ENCODE data around the gene TRIL. TPM values are rescaled to one million over a fixed set of nuclear protein-coding genes. Genes with fewer than 3 reads are reported as not detected.

Gene TRIL
- total and polyA plus RNA-seq, 2 of the 4 experiments (the other 2 are of a cell fraction), result under 0.01 to 0.09 TPM

DNA sequence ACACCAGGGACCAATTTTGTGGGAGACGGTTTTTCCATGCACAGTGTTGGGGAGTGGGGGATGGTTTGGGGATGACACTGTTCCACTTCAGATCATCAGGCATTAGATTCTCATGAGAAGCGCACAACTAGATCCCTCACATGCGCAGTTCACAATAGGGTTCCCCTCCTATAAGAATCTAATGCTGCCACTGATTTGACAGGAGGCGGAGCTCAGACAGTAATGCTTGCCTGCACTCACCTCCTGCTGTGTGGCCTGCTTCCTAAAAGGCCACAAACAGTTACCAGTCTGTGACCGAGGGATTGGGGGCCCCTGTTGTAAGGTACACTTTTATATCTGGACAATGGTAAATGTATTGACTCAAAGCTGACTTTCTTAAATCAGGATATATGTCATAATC is 45.6 kb upstream of the TRIL start:
- H4K20me1 ChIP-seq (ENCODE audit: insufficient read depth, low read length), result no peaks in the 10 kb centered on the region
- no peak overlapping the region for H4K8ac ChIP-seq (ENCODE audit: low read depth in 2 of 2, low read length in 2 of 2)
- no CpG with 5 or more reads among the region's 5 CpGs for WGBS, 2 experiments (ENCODE audit: extremely low coverage in 2 of 2, insufficient read length in 1 of 2)
- H3K27ac ChIP-seq (ENCODE audit: insufficient read depth, low read length), result no peak overlapping the region
- H3K23ac ChIP-seq (ENCODE audit: low read depth, low read length), result no peak overlapping the region
- DNase-seq, result no peak
- TF ChIP-seq NFE2L2 (IDR thresholded peaks at IDR 0.05; ENCODE audit: low read depth, low read length) (no peak), MXI1 (IDR thresholded peaks at IDR 0.05; ENCODE audit: borderline replicate concordance, low read depth, low read length) (no peak), RFX5 (IDR thresholded peaks at IDR 0.05; ENCODE audit: low read depth, low read length) (no peak), RCOR1 (IDR thresholded peaks at IDR 0.05; ENCODE audit: insufficient replicate concordance, low read length) (no peak), FOS (IDR thresholded peaks at IDR 0.05; ENCODE audit: low read depth, low read length) (no peak), POLR2A (IDR thresholded peaks at IDR 0.05; ENCODE audit: low read depth, low read length) (no peak), CEBPB (IDR thresholded peaks at IDR 0.05; ENCODE audit: low read depth, low read length) (no peak), BHLHE40 (IDR thresholded peaks at IDR 0.05; ENCODE audit: low read depth, low read length) (no peak), CHD1 (IDR thresholded peaks at IDR 0.05; ENCODE audit: low read depth, low read length) (no peak), RAD21 (IDR thresholded peaks at IDR 0.05; ENCODE audit: low read length) (no peak), MAFK (IDR thresholded peaks at IDR 0.05; ENCODE audit: low read depth, low read length) (no peak), MAZ (IDR thresholded peaks at IDR 0.05; ENCODE audit: borderline replicate concordance, low read depth, low read length) (no peak)
- TF ChIP-seq, protein P1, sequence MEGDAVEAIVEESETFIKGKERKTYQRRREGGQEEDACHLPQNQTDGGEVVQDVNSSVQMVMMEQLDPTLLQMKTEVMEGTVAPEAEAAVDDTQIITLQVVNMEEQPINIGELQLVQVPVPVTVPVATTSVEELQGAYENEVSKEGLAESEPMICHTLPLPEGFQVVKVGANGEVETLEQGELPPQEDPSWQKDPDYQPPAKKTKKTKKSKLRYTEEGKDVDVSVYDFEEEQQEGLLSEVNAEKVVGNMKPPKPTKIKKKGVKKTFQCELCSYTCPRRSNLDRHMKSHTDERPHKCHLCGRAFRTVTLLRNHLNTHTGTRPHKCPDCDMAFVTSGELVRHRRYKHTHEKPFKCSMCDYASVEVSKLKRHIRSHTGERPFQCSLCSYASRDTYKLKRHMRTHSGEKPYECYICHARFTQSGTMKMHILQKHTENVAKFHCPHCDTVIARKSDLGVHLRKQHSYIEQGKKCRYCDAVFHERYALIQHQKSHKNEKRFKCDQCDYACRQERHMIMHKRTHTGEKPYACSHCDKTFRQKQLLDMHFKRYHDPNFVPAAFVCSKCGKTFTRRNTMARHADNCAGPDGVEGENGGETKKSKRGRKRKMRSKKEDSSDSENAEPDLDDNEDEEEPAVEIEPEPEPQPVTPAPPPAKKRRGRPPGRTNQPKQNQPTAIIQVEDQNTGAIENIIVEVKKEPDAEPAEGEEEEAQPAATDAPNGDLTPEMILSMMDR (conservative IDR thresholded peaks at IDR 0.05; ENCODE audit: low read depth, low read length), result no peak
- TF ChIP-seq, protein P2, sequence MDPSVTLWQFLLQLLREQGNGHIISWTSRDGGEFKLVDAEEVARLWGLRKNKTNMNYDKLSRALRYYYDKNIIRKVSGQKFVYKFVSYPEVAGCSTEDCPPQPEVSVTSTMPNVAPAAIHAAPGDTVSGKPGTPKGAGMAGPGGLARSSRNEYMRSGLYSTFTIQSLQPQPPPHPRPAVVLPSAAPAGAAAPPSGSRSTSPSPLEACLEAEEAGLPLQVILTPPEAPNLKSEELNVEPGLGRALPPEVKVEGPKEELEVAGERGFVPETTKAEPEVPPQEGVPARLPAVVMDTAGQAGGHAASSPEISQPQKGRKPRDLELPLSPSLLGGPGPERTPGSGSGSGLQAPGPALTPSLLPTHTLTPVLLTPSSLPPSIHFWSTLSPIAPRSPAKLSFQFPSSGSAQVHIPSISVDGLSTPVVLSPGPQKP (IDR thresholded peaks at IDR 0.05; ENCODE audit: borderline replicate concordance, low read depth, low read length), result no peak
- TF ChIP-seq, protein P3, sequence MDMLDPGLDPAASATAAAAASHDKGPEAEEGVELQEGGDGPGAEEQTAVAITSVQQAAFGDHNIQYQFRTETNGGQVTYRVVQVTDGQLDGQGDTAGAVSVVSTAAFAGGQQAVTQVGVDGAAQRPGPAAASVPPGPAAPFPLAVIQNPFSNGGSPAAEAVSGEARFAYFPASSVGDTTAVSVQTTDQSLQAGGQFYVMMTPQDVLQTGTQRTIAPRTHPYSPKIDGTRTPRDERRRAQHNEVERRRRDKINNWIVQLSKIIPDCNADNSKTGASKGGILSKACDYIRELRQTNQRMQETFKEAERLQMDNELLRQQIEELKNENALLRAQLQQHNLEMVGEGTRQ (IDR thresholded peaks at IDR 0.05; ENCODE audit: low read depth, low read length), result no peak
- H2AFZ ChIP-seq (replicated peaks; ENCODE audit: low read length, poor library complexity), result no peak overlapping the region
- H2AK9ac ChIP-seq (replicated peaks; ENCODE audit: low read depth, low read length, poor library complexity), result no peak overlapping the region
- H3K9me3 ChIP-seq (ENCODE audit: control insufficient read depth, insufficient read depth, low read length), result no peaks in the 10 kb centered on the region
- H2BK15ac ChIP-seq (ENCODE audit: low read depth, low read length), result no peak overlapping the region
- H2BK20ac ChIP-seq (ENCODE audit: low read depth, low read length), result no peak overlapping the region
- H3K4me3 ChIP-seq (ENCODE audit: insufficient read depth, low read depth, low read length), result no peak overlapping the region
- ATAC-seq (ENCODE audit: low read depth), result no peak
- BruUV-seq (replicated peaks), result no TSS peak
- no peaks in the 10 kb centered on the region for H3K79me1 ChIP-seq (ENCODE audit: low read depth in 1 of 2, low read length in 2 of 2)
- no peak overlapping the region for H3K56ac ChIP-seq (ENCODE audit: extremely low read depth, insufficient read depth, low read length)
- peaks cover 17% of the 10 kb centered on the region for H3K27me3 ChIP-seq (ENCODE audit: control insufficient read depth, insufficient read depth, low read length)
- no peak overlapping the region for H3K9ac ChIP-seq (ENCODE audit: low read depth, low read length)
- intact Hi-C loops (cut with micrococcal nuclease), result no loop called here
- H3K36me3 ChIP-seq (ENCODE audit: control insufficient read depth, insufficient read depth, low read length), result no peaks in the 10 kb centered on the region
- H4K5ac ChIP-seq (ENCODE audit: low read depth, low read length), result no peak overlapping the region
- H3K9me1 ChIP-seq (ENCODE audit: insufficient read depth, low read length), result no peaks in the 10 kb centered on the region
- H3K4ac ChIP-seq (ENCODE audit: low read depth, low read length), result no peak overlapping the region
- H2BK5ac ChIP-seq (ENCODE audit: low read depth, low read length, poor library complexity, severe bottlenecking), result no peak overlapping the region
- no peaks in the 10 kb centered on the region for H3K4me1 ChIP-seq (ENCODE audit: control insufficient read depth, insufficient read depth, low read length)
- no peak overlapping the region for H3K4me2 ChIP-seq (ENCODE audit: low read depth, low read length)
- dilution Hi-C loops (cut with HindIII; ENCODE audit: low sequenced_read_pairs, unreplicated experiment), result no loop called here
- no peak overlapping the region for H2AK5ac ChIP-seq (ENCODE audit: low read depth, low read length)
- H2BK120ac ChIP-seq (ENCODE audit: low read depth, low read length), result no peak overlapping the region
- H3K14ac ChIP-seq (replicated peaks; ENCODE audit: low read depth, low read length), result no peak overlapping the region
- no peak overlapping the region for H3K18ac ChIP-seq (ENCODE audit: low read depth, low read length)
- in situ Hi-C loops (cut with MboI; ENCODE audit: low sequenced_read_pairs), result no loop called here
- ChIA-PET CTCF (no interaction called here), POLR2A (ENCODE audit: unreplicated experiment) (no interaction called here)
- H4K91ac ChIP-seq (ENCODE audit: insufficient read depth, low read depth, low read length), result no peak overlapping the region
